H9 (cell line): Measurements from ENCODE around the gene MCFD2. TPM values are rescaled to one million over a fixed set of nuclear protein-coding genes. Genes with fewer than 3 reads are reported as not detected.
A peak's percentile ranks its signal among the peaks of the same experiment; 100 is the strongest.

ENCODE experiments used
- DNase-seq: peaks from one replicate; pipeline ENCODE4 v3.0.0-alpha.2; 2017
- H2AFZ ChIP-seq: one replicate; pipeline ENCODE4 v1.6.1; 2013; ENCODE audit warnings: mild to moderate bottlenecking, low read length, control low read depth, moderate library complexity
- H2AK5ac ChIP-seq: 2 replicates; pipeline ENCODE4 v1.6.1; 2013; ENCODE audit warnings: low read length, control low read depth, mixed read lengths; ENCODE audit not compliant: insufficient read length
- H2BK120ac ChIP-seq: one replicate; pipeline ENCODE4 v1.6.1; 2013; ENCODE audit warnings: low read depth, mild to moderate bottlenecking, low read length, control low read depth, inconsistent platforms; ENCODE audit not compliant: poor library complexity, severe bottlenecking
- H2BK12ac ChIP-seq: 2 replicates; pipeline ENCODE4 v1.6.1; 2013; ENCODE audit warnings: low read length, control low read depth, mixed read lengths, low read depth; ENCODE audit not compliant: insufficient read length
- H2BK15ac ChIP-seq: 2 replicates; pipeline ENCODE4 v1.6.1; 2013; ENCODE audit warnings: low read depth, low read length, control low read depth
- H2BK20ac ChIP-seq: one replicate; pipeline ENCODE4 v1.6.1; 2013; ENCODE audit warnings: low read depth, mild to moderate bottlenecking, low read length, control low read depth, inconsistent platforms; ENCODE audit not compliant: poor library complexity, severe bottlenecking
- H2BK5ac ChIP-seq: 2 replicates; pipeline ENCODE4 v1.6.1; 2013; ENCODE audit warnings: low read length, control low read depth, mixed read lengths; ENCODE audit not compliant: insufficient read length
- H3K14ac ChIP-seq: 2 replicates; pipeline ENCODE4 v1.6.1; 2013; ENCODE audit warnings: low read length, control low read depth; ENCODE audit not compliant: insufficient read depth
- H3K18ac ChIP-seq: 2 replicates; pipeline ENCODE4 v1.6.1; 2013; ENCODE audit warnings: low read depth, mild to moderate bottlenecking, mixed read lengths, low read length, control low read depth; ENCODE audit not compliant: insufficient read length
- H3K23ac ChIP-seq: 2 replicates; pipeline ENCODE4 v1.6.1; 2013; ENCODE audit warnings: low read length, control low read depth, mixed read lengths, low read depth; ENCODE audit not compliant: insufficient read length
- H3K23me2 ChIP-seq: 2 replicates; pipeline ENCODE4 v1.6.1; 2013; ENCODE audit warnings: low read depth, mild to moderate bottlenecking, mixed read lengths, low read length, control low read depth; ENCODE audit not compliant: insufficient read length, poor library complexity, severe bottlenecking
- H3K27ac ChIP-seq: 2 replicates; pipeline ENCODE4 v1.5.1; 2013; ENCODE audit warnings: low read length, control low read depth, mixed read lengths, low read depth; ENCODE audit not compliant: insufficient read length
- H3K27me3 ChIP-seq: 2 replicates; pipeline ENCODE4 v1.6.1; 2013; ENCODE audit warnings: low read length, control low read depth, inconsistent platforms; ENCODE audit not compliant: insufficient read depth
- H3K4ac ChIP-seq: 2 replicates; pipeline ENCODE4 v1.6.1; 2013; ENCODE audit warnings: low read depth, mild to moderate bottlenecking, control low read depth, inconsistent platforms, low read length, moderate library complexity
- H3K4me1 ChIP-seq: 2 replicates; pipeline ENCODE4 v1.6.1; 2013; ENCODE audit warnings: low read length, control low read depth, inconsistent platforms; ENCODE audit not compliant: insufficient read depth
- H3K4me2 ChIP-seq: 2 replicates; pipeline ENCODE4 v1.6.1; 2013; ENCODE audit warnings: low read length, control low read depth, mixed read lengths; ENCODE audit not compliant: insufficient read length, insufficient read depth
- H3K56ac ChIP-seq: 2 replicates; pipeline ENCODE4 v1.6.1; 2013; ENCODE audit warnings: low read depth, mild to moderate bottlenecking, mixed read lengths, low read length, control low read depth; ENCODE audit not compliant: insufficient read length
- H3K79me1 ChIP-seq: 2 replicates; pipeline ENCODE4 v1.6.1; 2013; ENCODE audit warnings: low read depth, mild to moderate bottlenecking, moderate library complexity, low read length, control low read depth, inconsistent platforms; ENCODE audit not compliant: insufficient read depth, poor library complexity, severe bottlenecking
- H3K79me2 ChIP-seq: 2 replicates; pipeline ENCODE4 v1.6.1; 2013; ENCODE audit warnings: low read length, control low read depth, inconsistent platforms; ENCODE audit not compliant: insufficient read depth
- H3K9ac ChIP-seq: 2 replicates; pipeline ENCODE4 v1.6.1; 2013; ENCODE audit warnings: low read length, control low read depth, mixed read lengths; ENCODE audit not compliant: insufficient read length; ENCODE audit errors: extremely low read depth
- H3K9me3 ChIP-seq: one replicate; pipeline ENCODE4 v1.6.1; 2013; ENCODE audit warnings: low read depth, low read length, inconsistent platforms; ENCODE audit not compliant: control insufficient read depth
- H3T11ph ChIP-seq: one replicate; pipeline ENCODE4 v1.6.1; 2013; ENCODE audit warnings: mild to moderate bottlenecking, low read length, control low read depth, inconsistent platforms
- H4K20me1 ChIP-seq: one replicate; pipeline ENCODE4 v1.6.1; 2013; ENCODE audit not compliant: control insufficient read depth, insufficient read length, insufficient read depth
- H4K5ac ChIP-seq: 2 replicates; pipeline ENCODE4 v1.6.1; 2013; ENCODE audit warnings: low read depth, mild to moderate bottlenecking, mixed read lengths, low read length, control low read depth; ENCODE audit not compliant: insufficient read length
- H4K8ac ChIP-seq: replicated peaks from 2 replicates; pipeline ENCODE4 v1.6.1; 2013; ENCODE audit warnings: low read length, control low read depth, mixed read lengths, low read depth; ENCODE audit not compliant: insufficient read length
- H4K91ac ChIP-seq: 2 replicates; pipeline ENCODE4 v1.6.1; 2013; ENCODE audit warnings: low read depth, mild to moderate bottlenecking, moderate library complexity, mixed read lengths, low read length, control low read depth; ENCODE audit not compliant: insufficient read length
- H3K27ac Mint-ChIP-seq, 3 experiments: 2 replicates in 2 of 3; 3 replicates in 1 of 3; pipeline ENCODE4 v1.8.0; 2020 to 2021; ENCODE audit warnings: mixed read lengths in 3 of 3, mild to moderate bottlenecking in 1 of 3, moderate library complexity in 1 of 3
- H3K27me3 Mint-ChIP-seq: 2 replicates; pipeline ENCODE4 v1.8.0; 2021; ENCODE audit warnings: low read depth, mild to moderate bottlenecking, moderate library complexity, mixed read lengths
- H3K36me3 Mint-ChIP-seq, 3 experiments: 2 replicates in 2 of 3; 3 replicates in 1 of 3; pipeline ENCODE4 v1.8.0; 2020 to 2021; ENCODE audit warnings: low read depth in 3 of 3, mixed read lengths in 3 of 3; ENCODE audit not compliant: insufficient read depth in 1 of 3
- H3K4me1 Mint-ChIP-seq, 2 experiments: 2 replicates each; pipeline ENCODE4 v1.8.0; 2020; ENCODE audit warnings: mixed read lengths in 2 of 2
- H3K4me3 Mint-ChIP-seq, 2 experiments: 2 replicates in 1 of 2; 3 replicates in 1 of 2; pipeline ENCODE4 v1.8.0; 2020 to 2021; ENCODE audit warnings: mild to moderate bottlenecking in 2 of 2, mixed read lengths in 2 of 2, moderate library complexity in 1 of 2
- H3K9me3 Mint-ChIP-seq, 2 experiments: 2 replicates in 1 of 2; 3 replicates in 1 of 2; pipeline ENCODE4 v1.8.0; 2020; ENCODE audit warnings: mild to moderate bottlenecking in 2 of 2, mixed read lengths in 2 of 2, moderate library complexity in 1 of 2
- WGBS: extraction: QIAGEN DNeasy Blood & Tissue Kit; methylation state at CpG from one replicate; pipeline ENCODE4 v1.1.7; 2013; ENCODE audit warnings: missing lambda C conversion rate, low lambda C conversion rate, mixed read lengths; ENCODE audit not compliant: insufficient read length; ENCODE audit errors: extremely low coverage; 5-methylcytosine and 5-hydroxymethylcytosine counted together
- total RNA-seq: library from RNA; stranded (reverse); gene quantifications from 2 replicates; pipeline ENCODE4 v1.2.1, GENCODE V29; 2021
- TF ChIP-seq, protein P1 (sequence below): fragments of 200-600 bp; sonication (generic); conservative IDR thresholded peaks from 3 replicates; pipeline ENCODE4 v1.8.0; 2021; ENCODE audit warnings: antibody characterized with exemption, mild to moderate bottlenecking

Gene MCFD2
- total RNA-seq, 1 experiment from 2014 or later = 64.6 TPM

DNA sequence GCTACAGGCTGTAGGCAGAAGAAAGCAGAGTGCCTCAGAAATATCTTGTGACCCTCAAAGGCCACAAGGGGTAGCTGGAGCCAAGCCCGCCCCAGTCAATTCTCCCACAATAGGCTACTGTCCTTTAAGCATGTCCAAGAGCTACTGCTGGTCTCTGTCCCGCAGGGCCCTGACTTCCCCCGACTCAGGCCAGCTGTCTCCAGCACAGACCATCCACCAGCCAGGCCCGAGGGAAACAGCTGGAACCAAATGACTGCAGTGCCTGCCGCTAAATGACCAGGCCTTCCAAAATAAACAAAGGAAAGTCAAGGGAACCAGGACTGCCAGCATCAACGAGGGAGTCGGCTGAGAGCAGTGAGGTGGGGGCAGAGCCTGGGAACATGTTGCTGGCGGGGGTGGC is 36.7 kb downstream of the MCFD2 start:
- DNase-seq = peak; percentile 46
- no CpG with 5 or more reads among the region's 8 CpGs for WGBS

More for the DNA sequence above, 36.7 kb downstream of the MCFD2 start:
- Histone ChIP-seq H2BK5ac (no peak overlapping the region), H3K23ac (no peak overlapping the region), H3K4me2 (no peak overlapping the region), H2BK120ac (no peak overlapping the region), H3K4me1 (no peaks in the 10 kb centered on the region), H3K14ac (no peak overlapping the region), H3K79me1 (no peaks in the 10 kb centered on the region), H3K27ac (no peak overlapping the region), H3K23me2 (no peaks in the 10 kb centered on the region), H4K8ac (no peak overlapping the region), H2BK20ac (no peak overlapping the region), H2AK5ac (no peak overlapping the region), H3K9me3 (no peaks in the 10 kb centered on the region), H2AFZ (no peak overlapping the region), H3K4ac (no peak overlapping the region), H4K20me1 (no peaks in the 10 kb centered on the region), H2BK12ac (no peak overlapping the region), H4K91ac (no peak overlapping the region), H3K18ac (no peak overlapping the region), H2BK15ac (no peak overlapping the region), H3K56ac (no peak overlapping the region), H4K5ac (no peak overlapping the region), H3T11ph (no peak overlapping the region), H3K27me3 (no peaks in the 10 kb centered on the region), H3K79me2 (no peaks in the 10 kb centered on the region), H3K9ac (no peak overlapping the region)
- no peaks in the 10 kb centered on the region for H3K9me3 Mint-ChIP-seq
- no peak overlapping the region for H3K27ac Mint-ChIP-seq
- TF ChIP-seq, protein P1, sequence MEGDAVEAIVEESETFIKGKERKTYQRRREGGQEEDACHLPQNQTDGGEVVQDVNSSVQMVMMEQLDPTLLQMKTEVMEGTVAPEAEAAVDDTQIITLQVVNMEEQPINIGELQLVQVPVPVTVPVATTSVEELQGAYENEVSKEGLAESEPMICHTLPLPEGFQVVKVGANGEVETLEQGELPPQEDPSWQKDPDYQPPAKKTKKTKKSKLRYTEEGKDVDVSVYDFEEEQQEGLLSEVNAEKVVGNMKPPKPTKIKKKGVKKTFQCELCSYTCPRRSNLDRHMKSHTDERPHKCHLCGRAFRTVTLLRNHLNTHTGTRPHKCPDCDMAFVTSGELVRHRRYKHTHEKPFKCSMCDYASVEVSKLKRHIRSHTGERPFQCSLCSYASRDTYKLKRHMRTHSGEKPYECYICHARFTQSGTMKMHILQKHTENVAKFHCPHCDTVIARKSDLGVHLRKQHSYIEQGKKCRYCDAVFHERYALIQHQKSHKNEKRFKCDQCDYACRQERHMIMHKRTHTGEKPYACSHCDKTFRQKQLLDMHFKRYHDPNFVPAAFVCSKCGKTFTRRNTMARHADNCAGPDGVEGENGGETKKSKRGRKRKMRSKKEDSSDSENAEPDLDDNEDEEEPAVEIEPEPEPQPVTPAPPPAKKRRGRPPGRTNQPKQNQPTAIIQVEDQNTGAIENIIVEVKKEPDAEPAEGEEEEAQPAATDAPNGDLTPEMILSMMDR = 0 out of 3 replicates have a peak, but pooled peaks have one; percentile 17
- peaks cover 0 to 5% of the 10 kb centered on the region in 2 experiments; a peak in 2 of 4 replicates for H3K4me1 Mint-ChIP-seq
- no peaks in the 10 kb centered on the region for H3K36me3 Mint-ChIP-seq
- no peak overlapping the region for H3K4me3 Mint-ChIP-seq
- peaks cover 2% of the 10 kb centered on the region; the same call in 1 of the 2 replicates for H3K27me3 Mint-ChIP-seq
